Hepatocyte (in vitro differentiated cells): ENCODE data around the gene PROZ. TPM values are rescaled to one million over a fixed set of nuclear protein-coding genes. Genes with fewer than 3 reads are reported as not detected.
"Not testable (repeated sequence)": the region's sequence is repeated elsewhere in the genome, so short reads cannot be mapped to it uniquely, and the experiment has no call there.

Source experiments
- DNase-seq: peaks from one replicate; pipeline ENCODE4 v3.0.0-alpha.2; 2016; ENCODE audit warnings: low spot score
- H2AFZ ChIP-seq: fragments of 200-600 bp; sonication (generic); 2 replicates; pipeline ENCODE4 v1.6.0; 2016; ENCODE audit warnings: antibody characterized with exemption, mild to moderate bottlenecking
- H3K27ac ChIP-seq: fragments of 200-600 bp; sonication (generic); 2 replicates; pipeline ENCODE4 v1.5.1; 2016; ENCODE audit warnings: mild to moderate bottlenecking
- H3K27me3 ChIP-seq: fragments of 200-600 bp; sonication (generic); 2 replicates; pipeline ENCODE4 v1.6.1; 2016
- H3K36me3 ChIP-seq: fragments of 200-600 bp; sonication (generic); replicated peaks from 2 replicates; pipeline ENCODE4 v1.5.1; 2016; ENCODE audit warnings: low read depth; ENCODE audit not compliant: insufficient read depth
- H3K4me1 ChIP-seq: fragments of 200-600 bp; sonication (generic); 2 replicates; pipeline ENCODE4 v1.5.1; 2016; ENCODE audit warnings: mild to moderate bottlenecking, moderate library complexity; ENCODE audit not compliant: insufficient read depth
- H3K4me2 ChIP-seq: fragments of 200-600 bp; sonication (generic); 2 replicates; pipeline ENCODE4 v1.6.0; 2016
- H3K4me3 ChIP-seq: fragments of 200-600 bp; sonication (generic); 2 replicates; pipeline ENCODE4 v1.5.1; 2016; ENCODE audit warnings: mild to moderate bottlenecking
- H3K79me2 ChIP-seq: fragments of 200-600 bp; sonication (generic); 2 replicates; pipeline ENCODE4 v1.6.0; 2017; ENCODE audit warnings: mild to moderate bottlenecking
- H3K9me2 ChIP-seq: fragments of 200-600 bp; sonication (generic); replicated peaks from 2 replicates; pipeline ENCODE4 v1.6.0; 2017; ENCODE audit warnings: mild to moderate bottlenecking; ENCODE audit not compliant: insufficient read depth
- H3K9me3 ChIP-seq: fragments of 200-600 bp; sonication (generic); 2 replicates; pipeline ENCODE4 v1.5.1; 2016; ENCODE audit warnings: low read depth, mild to moderate bottlenecking
- H4K20me1 ChIP-seq: fragments of 200-600 bp; sonication (generic); 2 replicates; pipeline ENCODE4 v1.6.0; 2016; ENCODE audit warnings: mild to moderate bottlenecking; ENCODE audit not compliant: insufficient read depth, poor library complexity, severe bottlenecking
- CTCF ChIP-seq: fragments of 200-600 bp; sonication (generic); IDR thresholded peaks from 2 replicates; pipeline ENCODE4 v1.5.1; 2016; ENCODE audit warnings: antibody characterized with exemption, mild to moderate bottlenecking; ENCODE audit not compliant: poor library complexity
- EZH2 ChIP-seq: fragments of 200-600 bp; sonication (generic); IDR thresholded peaks from 2 replicates; pipeline ENCODE4 v1.6.1; 2016; ENCODE audit warnings: antibody characterized with exemption, mild to moderate bottlenecking, borderline replicate concordance
- EZH2phosphoT487 ChIP-seq: fragments of 200-600 bp; sonication (generic); IDR thresholded peaks from one replicate; pipeline ENCODE4 v1.6.1; 2018; ENCODE audit warnings: antibody characterized with exemption, mild to moderate bottlenecking, low read depth, moderate library complexity; ENCODE audit not compliant: unreplicated experiment, severe bottlenecking
- WGBS: methylation state at CpG from one replicate; pipeline ENCODE4 v1.1.6; 2016; ENCODE audit warnings: low lambda C conversion rate; ENCODE audit errors: missing lambda C conversion rate; 5-methylcytosine and 5-hydroxymethylcytosine counted together
- polyA plus RNA-seq: library from polyadenylated mRNA; unstranded; fragments of >200 nt; fragmentation: Nextera tagmentation; extraction: Ambion mirVana; gene quantifications from 2 replicates; pipeline ENCODE4 v1.2.1, GENCODE V29; 2016
- total RNA-seq: library from RNA; depleted of rRNA; stranded (reverse); fragments of >200 nt; gene quantifications from 2 replicates; pipeline ENCODE4 v1.2.3, GENCODE V29; 2014

PROZ gene
- total and polyA plus RNA-seq, 2 experiments from 2014 or later: 4.7 TPM

DNA sequence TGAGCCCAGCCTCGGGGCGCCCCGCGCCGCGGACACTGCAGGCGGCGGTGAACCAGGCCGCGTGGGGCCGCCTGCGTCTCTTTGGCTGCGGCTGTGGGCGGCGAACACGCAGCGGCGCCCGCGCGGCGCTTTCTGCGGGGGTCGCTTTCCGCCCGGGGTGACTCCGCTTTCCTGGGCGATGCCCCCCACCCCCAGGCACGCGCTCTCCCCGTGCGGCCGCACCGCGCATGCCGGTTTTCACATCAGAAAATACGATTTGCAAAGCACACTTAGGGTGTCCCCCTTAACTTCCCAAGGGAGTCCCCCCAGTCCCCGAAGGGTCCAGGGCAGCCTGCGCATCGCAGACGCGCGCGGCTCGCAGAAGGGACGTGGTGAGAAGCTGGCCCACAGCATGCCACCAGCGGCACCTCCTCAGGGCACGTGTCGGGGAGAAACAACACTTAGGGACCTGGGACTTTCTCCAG, 47.6 kb upstream of the PROZ start:
- TF ChIP-seq EZH2 (no peak), CTCF (no peak)
- Histone ChIP-seq H3K4me1 (peaks cover 8% of the 10 kb centered on the region), H3K27ac (no peak overlapping the region), H3K9me2 (no peaks in the 10 kb centered on the region), H3K27me3 (peaks cover 15% of the 10 kb centered on the region), H3K9me3 (no peaks in the 10 kb centered on the region), H4K20me1 (no peaks in the 10 kb centered on the region), H3K4me2 (peak overlapping the region; percentile 85), H2AFZ (peak overlapping the region; percentile 56), H3K36me3 (no peaks in the 10 kb centered on the region), H3K79me2 (no peaks in the 10 kb centered on the region), H3K4me3 (peak overlapping the region; percentile 33)
- DNase-seq: no peak
- 64% methylated on average over 38 of the region's 49 CpGs for WGBS

GRCh38 chr13:113111821-113112220, 46.6 kb upstream of the PROZ start:
- not testable (repeated sequence) for H3K36me3 ChIP-seq, H3K9me3 ChIP-seq, H3K27ac ChIP-seq, H2AFZ ChIP-seq, DNase-seq, H3K4me1 ChIP-seq, H3K4me2 ChIP-seq, H3K79me2 ChIP-seq, H3K9me2 ChIP-seq, H3K4me3 ChIP-seq, H4K20me1 ChIP-seq
- 95% methylated on average over 5 of the region's 5 CpGs for WGBS
- peaks cover 15% of the 10 kb centered on the region for H3K27me3 ChIP-seq

DNA sequence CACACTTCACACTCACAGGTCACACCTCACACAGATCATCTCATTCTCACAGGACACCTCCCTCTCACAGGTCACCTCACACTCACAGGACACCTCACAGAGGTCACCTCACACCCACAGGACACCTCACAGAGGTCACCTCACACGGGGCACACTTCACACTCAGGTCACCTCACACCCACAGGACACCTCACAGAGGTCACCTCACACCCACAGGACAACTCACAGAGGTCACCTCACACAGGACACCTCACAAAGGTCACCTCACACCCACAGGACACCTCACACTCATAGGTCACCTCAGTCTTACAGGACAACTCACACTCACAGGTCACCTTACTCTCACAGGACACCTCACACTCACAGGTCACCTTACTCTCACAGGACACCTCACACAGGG, 46.0 kb upstream of the PROZ start:
- not testable (repeated sequence) for H3K4me3 ChIP-seq, H2AFZ ChIP-seq, H3K9me3 ChIP-seq, H3K36me3 ChIP-seq, H4K20me1 ChIP-seq, H3K79me2 ChIP-seq, H3K4me2 ChIP-seq, H3K27ac ChIP-seq, H3K9me2 ChIP-seq, H3K4me1 ChIP-seq, DNase-seq
- 83% methylated on average over 1 of the region's 1 CpG for WGBS
- H3K27me3 ChIP-seq: peaks cover 15% of the 10 kb centered on the region

- Histone ChIP-seq H3K79me2 (no peaks in the 10 kb centered on the region), H3K9me3 (no peaks in the 10 kb centered on the region), H3K4me3 (no peak overlapping the region), H3K27ac (no peak overlapping the region), H3K4me2 (no peak overlapping the region), H3K27me3 (peaks cover 15% of the 10 kb centered on the region), H4K20me1 (no peaks in the 10 kb centered on the region), H3K9me2 (no peaks in the 10 kb centered on the region), H3K4me1 (peaks cover 6% of the 10 kb centered on the region), H3K36me3 (no peaks in the 10 kb centered on the region), H2AFZ (no peak overlapping the region)
- DNase-seq: no peak
- no peak for TF ChIP-seq EZH2phosphoT487
- no peak for TF ChIP-seq CTCF
- TF ChIP-seq EZH2: no peak
- WGBS: 84% methylated on average over 9 of the region's 9 CpGs
These were observed 45.3 kb upstream of the PROZ start for GRCh38 chr13:113112893-113113845.
